Hepatocyte (in vitro differentiated cells): ENCODE data around the gene GART. TPM values are rescaled to one million over a fixed set of nuclear protein-coding genes. Genes with fewer than 3 reads are reported as not detected.

Experiments
- DNase-seq: peaks from one replicate; pipeline ENCODE4 v3.0.0-alpha.2; 2016; ENCODE audit warnings: low spot score
- H2AFZ ChIP-seq: fragments of 200-600 bp; sonication (generic); 2 replicates; pipeline ENCODE4 v1.6.0; 2016; ENCODE audit warnings: antibody characterized with exemption, mild to moderate bottlenecking
- H3K27ac ChIP-seq: fragments of 200-600 bp; sonication (generic); 2 replicates; pipeline ENCODE4 v1.5.1; 2016; ENCODE audit warnings: mild to moderate bottlenecking
- H3K27me3 ChIP-seq: fragments of 200-600 bp; sonication (generic); 2 replicates; pipeline ENCODE4 v1.6.1; 2016
- H3K36me3 ChIP-seq: fragments of 200-600 bp; sonication (generic); replicated peaks from 2 replicates; pipeline ENCODE4 v1.5.1; 2016; ENCODE audit warnings: low read depth; ENCODE audit not compliant: insufficient read depth
- H3K4me1 ChIP-seq: fragments of 200-600 bp; sonication (generic); 2 replicates; pipeline ENCODE4 v1.5.1; 2016; ENCODE audit warnings: mild to moderate bottlenecking, moderate library complexity; ENCODE audit not compliant: insufficient read depth
- H3K4me2 ChIP-seq: fragments of 200-600 bp; sonication (generic); 2 replicates; pipeline ENCODE4 v1.6.0; 2016
- H3K4me3 ChIP-seq: fragments of 200-600 bp; sonication (generic); 2 replicates; pipeline ENCODE4 v1.5.1; 2016; ENCODE audit warnings: mild to moderate bottlenecking
- H3K79me2 ChIP-seq: fragments of 200-600 bp; sonication (generic); 2 replicates; pipeline ENCODE4 v1.6.0; 2017; ENCODE audit warnings: mild to moderate bottlenecking
- H3K9me2 ChIP-seq: fragments of 200-600 bp; sonication (generic); replicated peaks from 2 replicates; pipeline ENCODE4 v1.6.0; 2017; ENCODE audit warnings: mild to moderate bottlenecking; ENCODE audit not compliant: insufficient read depth
- H3K9me3 ChIP-seq: fragments of 200-600 bp; sonication (generic); 2 replicates; pipeline ENCODE4 v1.5.1; 2016; ENCODE audit warnings: low read depth, mild to moderate bottlenecking
- H4K20me1 ChIP-seq: fragments of 200-600 bp; sonication (generic); 2 replicates; pipeline ENCODE4 v1.6.0; 2016; ENCODE audit warnings: mild to moderate bottlenecking; ENCODE audit not compliant: insufficient read depth, poor library complexity, severe bottlenecking
- CTCF ChIP-seq: fragments of 200-600 bp; sonication (generic); IDR thresholded peaks from 2 replicates; pipeline ENCODE4 v1.5.1; 2016; ENCODE audit warnings: antibody characterized with exemption, mild to moderate bottlenecking; ENCODE audit not compliant: poor library complexity
- EZH2 ChIP-seq: fragments of 200-600 bp; sonication (generic); IDR thresholded peaks from 2 replicates; pipeline ENCODE4 v1.6.1; 2016; ENCODE audit warnings: antibody characterized with exemption, mild to moderate bottlenecking, borderline replicate concordance
- EZH2phosphoT487 ChIP-seq: fragments of 200-600 bp; sonication (generic); IDR thresholded peaks from one replicate; pipeline ENCODE4 v1.6.1; 2018; ENCODE audit warnings: antibody characterized with exemption, mild to moderate bottlenecking, low read depth, moderate library complexity; ENCODE audit not compliant: unreplicated experiment, severe bottlenecking
- WGBS: methylation state at CpG from one replicate; pipeline ENCODE4 v1.1.6; 2016; ENCODE audit warnings: low lambda C conversion rate; ENCODE audit errors: missing lambda C conversion rate; 5-methylcytosine and 5-hydroxymethylcytosine counted together
- polyA plus RNA-seq: library from polyadenylated mRNA; unstranded; fragments of >200 nt; fragmentation: Nextera tagmentation; extraction: Ambion mirVana; gene quantifications from 2 replicates; pipeline ENCODE4 v1.2.1, GENCODE V29; 2016
- total RNA-seq: library from RNA; depleted of rRNA; stranded (reverse); fragments of >200 nt; gene quantifications from 2 replicates; pipeline ENCODE4 v1.2.3, GENCODE V29; 2014

Gene GART
- total and polyA plus RNA-seq, 2 experiments from 2014 or later, result 41.6 to 83.3 TPM

- Histone ChIP-seq H3K9me3 (no peaks in the 10 kb centered on the region), H3K27ac (peak overlapping the region; percentile 98), H3K4me3 (no peak overlapping the region), H3K79me2 (peaks cover 74% of the 10 kb centered on the region), H3K27me3 (no peaks in the 10 kb centered on the region), H3K4me2 (peak overlapping the region; percentile 78), H3K9me2 (no peaks in the 10 kb centered on the region), H3K36me3 (no peaks in the 10 kb centered on the region), H2AFZ (no peak overlapping the region), H3K4me1 (peaks cover 12% of the 10 kb centered on the region), H4K20me1 (peaks cover 24% of the 10 kb centered on the region)
- peak; percentile 24 for DNase-seq
- WGBS, result 68% methylated on average over 3 of the region's 3 CpGs
- no peak for TF ChIP-seq CTCF
- TF ChIP-seq EZH2phosphoT487, result no peak
- TF ChIP-seq EZH2, result no peak
Observed at GRCh38 chr21:33540711-33541104, 1.2 kb downstream of the GART start.

- TF ChIP-seq CTCF, result no peak
- TF ChIP-seq EZH2, result no peak
- no peak for TF ChIP-seq EZH2phosphoT487
- Histone ChIP-seq H3K79me2 (peaks cover 65% of the 10 kb centered on the region), H3K9me3 (no peaks in the 10 kb centered on the region), H3K36me3 (no peaks in the 10 kb centered on the region), H4K20me1 (peaks cover 13% of the 10 kb centered on the region), H3K27ac (peak overlapping the region; percentile 98), H3K4me1 (peaks cover 6% of the 10 kb centered on the region), H3K4me2 (peak overlapping the region; percentile 78), H3K4me3 (no peak overlapping the region), H2AFZ (no peak overlapping the region), H3K27me3 (no peaks in the 10 kb centered on the region), H3K9me2 (no peaks in the 10 kb centered on the region)
- WGBS, result 86% methylated on average over 4 of the region's 4 CpGs
- DNase-seq, result no peak
Observed at GRCh38 chr21:33539616-33540015, 2.3 kb downstream of the GART start.

GRCh38 chr21:33537212-33537611, 4.7 kb downstream of the GART start:
- no peak overlapping the region for H3K4me2 ChIP-seq
- H3K27ac ChIP-seq, result no peak overlapping the region
- H3K36me3 ChIP-seq, result no peaks in the 10 kb centered on the region
- peaks cover 6% of the 10 kb centered on the region for H3K4me1 ChIP-seq
- TF ChIP-seq CTCF, result no peak
- no peak for TF ChIP-seq EZH2phosphoT487
- no peaks in the 10 kb centered on the region for H4K20me1 ChIP-seq
- no peaks in the 10 kb centered on the region for H3K9me2 ChIP-seq
- no peaks in the 10 kb centered on the region for H3K27me3 ChIP-seq
- DNase-seq, result no peak
- peaks cover 51% of the 10 kb centered on the region for H3K79me2 ChIP-seq
- no peak overlapping the region for H3K4me3 ChIP-seq
- H2AFZ ChIP-seq, result no peak overlapping the region
- WGBS, result 98% methylated on average over 2 of the region's 2 CpGs
- H3K9me3 ChIP-seq, result no peaks in the 10 kb centered on the region

- Histone ChIP-seq H3K4me1 (no peaks in the 10 kb centered on the region), H3K79me2 (peaks cover 2% of the 10 kb centered on the region), H3K4me3 (no peak overlapping the region), H3K27me3 (no peaks in the 10 kb centered on the region), H2AFZ (no peak overlapping the region), H4K20me1 (no peaks in the 10 kb centered on the region), H3K27ac (no peak overlapping the region), H3K9me3 (no peaks in the 10 kb centered on the region), H3K36me3 (no peaks in the 10 kb centered on the region), H3K4me2 (no peak overlapping the region), H3K9me2 (no peaks in the 10 kb centered on the region)
- DNase-seq, result no peak
- WGBS, result 92% methylated on average over 3 of the region's 3 CpGs
- no peak for TF ChIP-seq CTCF
- TF ChIP-seq EZH2, result no peak
- no peak for TF ChIP-seq EZH2phosphoT487
Observed at GRCh38 chr21:33531007-33531406, 10.9 kb downstream of the GART start.
